SK-N-SH (cell line): ENCODE data around the gene LIN7A. TPM values are rescaled to one million over a fixed set of nuclear protein-coding genes. Genes with fewer than 3 reads are reported as not detected.

Source experiments
- CTCF ChIA-PET: fragments of 300-600, 350-600 bp; formaldehyde crosslinking; extraction: SDS; loops from one replicate; lab custom pipeline; 2021; lab: Yijun Ruan, JAX
- POLR2A ChIA-PET: fragments of 350-600 bp; sonication (Branson Sonifier 250); formaldehyde crosslinking; extraction: SDS; loops from one replicate; lab custom pipeline; 2020; ENCODE audit warnings: antibody characterized with exemption, inconsistent platforms; lab: Yijun Ruan, JAX
- DNase-seq: peaks from one replicate; pipeline ENCODE4 v3.0.0; 2012
- H2AFZ ChIP-seq: fragments of 200-600 bp; sonication (generic); 2 replicates; pipeline ENCODE4 v1.8.1; 2016; ENCODE audit warnings: antibody characterized with exemption, mild to moderate bottlenecking, low read depth
- H3F3A ChIP-seq: fragments of 200-600 bp; sonication (generic); replicated peaks from 2 replicates; pipeline ENCODE3; 2016; ENCODE audit warnings: antibody characterized with exemption, mild to moderate bottlenecking; ENCODE audit not compliant: insufficient read depth
- H3K27ac ChIP-seq, 2 experiments: fragments of 200-500 bp in 1 of 2; fragments of 200-600 bp in 1 of 2; sonication (Bioruptor generic) in 1 of 2; sonication (generic), shearing (Covaris generic) in 1 of 2; 2 replicates each; pipeline versions ENCODE4 v1.5.1 to v1.6.1; 2014 to 2016; ENCODE audit warnings: low read depth in 2 of 2, inconsistent platforms in 1 of 2, low read length in 1 of 2, mild to moderate bottlenecking in 1 of 2, mixed read lengths in 1 of 2
- H3K27me3 ChIP-seq: fragments of 200-600 bp; sonication (generic), shearing (Covaris generic); 2 replicates; pipeline ENCODE4 v1.6.1; 2016; ENCODE audit warnings: mixed run types; ENCODE audit not compliant: insufficient read depth
- H3K36me3 ChIP-seq, 2 experiments: fragments of 200-500 bp in 1 of 2; fragments of 200-600 bp in 1 of 2; sonication (Bioruptor generic) in 1 of 2; sonication (generic) in 1 of 2; replicated peaks in 1 of 2; 2 replicates each; pipeline versions ENCODE3 to v1.5.1; 2014 to 2016; ENCODE audit warnings: low read length in 1 of 2, mild to moderate bottlenecking in 1 of 2; ENCODE audit not compliant: insufficient read depth in 2 of 2, control insufficient read depth in 1 of 2
- H3K4me1 ChIP-seq, 2 experiments: fragments of 200-500 bp in 1 of 2; fragments of 200-600 bp in 1 of 2; sonication (Bioruptor generic) in 1 of 2; sonication (generic), shearing (Covaris generic) in 1 of 2; 2 replicates each; pipeline versions ENCODE4 v1.5.1 to v1.6.1; 2014 to 2016; ENCODE audit warnings: low read depth in 1 of 2, low read length in 1 of 2, mixed run types in 1 of 2; ENCODE audit not compliant: insufficient read depth in 2 of 2, control insufficient read depth in 1 of 2
- H3K4me2 ChIP-seq: fragments of 200-600 bp; sonication (generic), shearing (Covaris generic); 2 replicates; pipeline ENCODE4 v1.6.1; 2017; ENCODE audit warnings: mixed run types
- H3K4me3 ChIP-seq, 2 experiments: fragments of 200-500 bp in 1 of 2; fragments of 200-600 bp in 1 of 2; sonication (Bioruptor generic) in 1 of 2; sonication (generic), shearing (Covaris generic) in 1 of 2; 2 replicates each; pipeline versions ENCODE4 v1.5.1 to v1.8.1; 2014 to 2016; ENCODE audit warnings: low read depth in 2 of 2, inconsistent platforms in 1 of 2, low read length in 1 of 2, mild to moderate bottlenecking in 1 of 2, mixed read lengths in 1 of 2, moderate library complexity in 1 of 2
- H3K79me2 ChIP-seq: fragments of 200-600 bp; sonication (generic); 2 replicates; pipeline ENCODE4 v1.8.1; 2017; ENCODE audit warnings: mild to moderate bottlenecking; ENCODE audit not compliant: insufficient read depth
- H3K9ac ChIP-seq: fragments of 200-600 bp; sonication (generic); 2 replicates; pipeline ENCODE4 v1.6.1; 2017; ENCODE audit warnings: mixed run types
- H3K9me2 ChIP-seq: fragments of 200-600 bp; sonication (generic); 2 replicates; pipeline ENCODE4 v1.6.1; 2017; ENCODE audit warnings: mixed run types
- H3K9me3 ChIP-seq: fragments of 200-600 bp; sonication (generic); 2 replicates; pipeline ENCODE4 v1.6.1; 2017; ENCODE audit warnings: mixed run types, mild to moderate bottlenecking, moderate library complexity
- H4K20me1 ChIP-seq: fragments of 200-600 bp; sonication (generic); 2 replicates; pipeline ENCODE4 v1.6.1; 2017; ENCODE audit warnings: mild to moderate bottlenecking, mixed run types; ENCODE audit not compliant: insufficient read depth
- CHD2 ChIP-seq: fragments of 150-350 bp; IDR thresholded peaks from 2 replicates; pipeline ENCODE4 v1.6.1; 2018; ENCODE audit warnings: low read length; ENCODE audit not compliant: partially characterized antibody
- CTCF ChIP-seq: fragments of 200-600 bp; sonication (generic); IDR thresholded peaks from 2 replicates; pipeline ENCODE4 v1.6.1; 2017; ENCODE audit warnings: antibody characterized with exemption, mild to moderate bottlenecking, moderate library complexity
- GABPA ChIP-seq: IDR thresholded peaks from 2 replicates; pipeline ENCODE4 v1.4.0; 2012; ENCODE audit warnings: low read depth, mild to moderate bottlenecking
- GATA2 ChIP-seq: sonication (generic); formaldehyde crosslinking; IDR thresholded peaks from 2 replicates; pipeline ENCODE4 v1.5.0; 2020; ENCODE audit warnings: mild to moderate bottlenecking, missing genetic modification reagents
- JUND ChIP-seq: IDR thresholded peaks from 2 replicates; pipeline ENCODE4 v1.4.0; 2012
- MAX ChIP-seq: IDR thresholded peaks from 2 replicates; pipeline ENCODE4 v1.4.0; 2012; ENCODE audit warnings: low read depth
- MEF2A ChIP-seq: IDR thresholded peaks from 2 replicates; pipeline ENCODE4 v1.4.0; 2012; ENCODE audit warnings: low read depth, borderline replicate concordance
- MXI1 ChIP-seq: IDR thresholded peaks from 2 replicates; pipeline ENCODE4 v1.6.1; 2012; ENCODE audit warnings: mild to moderate bottlenecking, low read depth, low read length, improper control_type of control experiment
- RAD21 ChIP-seq: IDR thresholded peaks from 2 replicates; pipeline ENCODE4 v1.6.1; 2012; ENCODE audit warnings: mild to moderate bottlenecking, low read length
- REST ChIP-seq: IDR thresholded peaks from 2 replicates; pipeline ENCODE4 v1.6.1; 2012; ENCODE audit warnings: mild to moderate bottlenecking, low read depth, low read length, moderate library complexity
- TAF1 ChIP-seq: IDR thresholded peaks from 2 replicates; pipeline ENCODE4 v1.6.1; 2012; ENCODE audit warnings: low read depth, mild to moderate bottlenecking, low read length, moderate library complexity, borderline replicate concordance
- TCF12 ChIP-seq: IDR thresholded peaks from 2 replicates; pipeline ENCODE4 v1.4.0; 2012
- TEAD4 ChIP-seq: IDR thresholded peaks from 2 replicates; pipeline ENCODE4 v1.4.0; 2012; ENCODE audit warnings: mild to moderate bottlenecking, borderline replicate concordance; ENCODE audit not compliant: insufficient read depth
- WGBS: methylation state at CpG from one replicate; pipeline ENCODE4 v1.1.6; 2017; ENCODE audit warnings: low lambda C conversion rate; 5-methylcytosine and 5-hydroxymethylcytosine counted together
- polyA plus RNA-seq, 3 experiments: library from polyadenylated mRNA; depleted of rRNA; stranded (reverse); fragments of >200 nt; gene quantifications; 2 replicates each; pipeline ENCODE4 v1.2.3, GENCODE V29; 2012

The LIN7A gene
- polyA plus RNA-seq, 1 of the 3 experiments (the other 2 are of a cell fraction), result not detected

- no peak for TF ChIP-seq REST
- TF ChIP-seq GATA2, result no peak
These were observed 92.1 kb downstream of the LIN7A start (continued) for GRCh38 chr12:80845639-80846038.

GRCh38 chr12:80843969-80844368 lies 93.8 kb downstream of the LIN7A start:
- Histone ChIP-seq H3K79me2 (no peaks in the 10 kb centered on the region), H3K9ac (no peak overlapping the region), H3K4me3 (no peak overlapping the region), H3K27ac (no peak overlapping the region), H2AFZ (no peak overlapping the region), H3K4me2 (no peak overlapping the region)
- POLR2A ChIA-PET, result no interaction called here
- 83% methylated on average over 1 of the region's 1 CpG for WGBS
- TF ChIP-seq JUND (no peak), TCF12 (no peak), TEAD4 (no peak), MAX (no peak), RAD21 (no peak), MEF2A (no peak), MXI1 (no peak), TAF1 (no peak), GABPA (no peak), CHD2 (no peak), CTCF (no peak)
- TF ChIP-seq, all 33 proteins: peak for 0
- Histone ChIP-seq H3F3A (no peaks in the 10 kb centered on the region), H3K27me3 (no peaks in the 10 kb centered on the region; the same call in 1 of the 2 replicates), H4K20me1 (no peaks in the 10 kb centered on the region), H3K9me2 (no peaks in the 10 kb centered on the region), H3K4me1 (peaks cover 0 to 4% of the 10 kb centered on the region in 2 experiments; a peak in 2 of 4 replicates), H3K9me3 (no peaks in the 10 kb centered on the region), H3K36me3 (no peaks in the 10 kb centered on the region)
- no peak for DNase-seq
- CTCF ChIA-PET, result no interaction called here
